ENCODE results near the gene CRB1. TPM values are rescaled to one million over a fixed set of nuclear protein-coding genes. Genes with fewer than 3 reads are reported as not detected.

The CRB1 gene
- total RNA-seq, 1 experiment from 2014 or later: 0.08 TPM

DNA sequence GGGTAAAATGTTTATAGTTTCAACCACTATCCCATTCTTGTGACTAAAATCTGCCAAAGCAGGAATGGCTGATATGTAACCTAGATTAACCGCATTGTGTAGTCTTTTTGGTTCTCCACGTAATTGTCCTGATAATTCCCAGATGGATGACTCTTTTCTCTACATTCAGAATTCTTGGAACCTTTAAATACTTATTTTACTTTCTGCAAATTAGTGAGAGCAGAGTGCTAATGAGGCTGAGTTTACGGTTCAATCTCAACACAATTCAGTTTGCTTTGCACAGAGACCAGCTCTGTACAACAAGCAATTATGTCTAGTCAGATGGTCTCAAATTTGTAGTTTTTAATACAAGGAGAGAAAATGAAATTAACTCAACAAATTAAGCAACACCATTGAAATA, 9.1 kb downstream of the CRB1 start:
- Histone ChIP-seq H3K27me3 (no peaks in the 10 kb centered on the region), H3K4me3 (no peak overlapping the region), H3K4me1 (no peaks in the 10 kb centered on the region), H3K27ac (no peak overlapping the region), H3K36me3 (no peaks in the 10 kb centered on the region), H3K9me3 (replicated peaks) (no peaks in the 10 kb centered on the region)
- no peak for DNase-seq

DNA sequence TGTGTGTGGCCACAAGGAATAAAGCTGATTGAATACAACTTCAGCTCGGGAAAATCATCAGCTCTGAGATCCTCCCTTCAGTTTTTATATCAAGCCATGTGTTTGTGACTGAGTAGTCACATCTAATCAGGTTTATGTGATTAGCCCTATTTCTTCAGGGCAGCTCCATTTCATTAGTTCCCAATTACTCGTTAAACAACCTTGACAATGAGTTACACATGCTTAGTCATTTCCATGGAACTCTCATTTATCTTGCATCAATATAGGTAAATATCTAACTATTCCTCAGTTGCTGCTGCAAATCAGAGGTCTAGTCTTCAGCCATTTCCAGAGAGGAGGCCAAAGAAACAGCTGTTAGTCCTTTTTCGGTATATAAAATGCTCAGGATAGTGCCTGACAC, 16.3 kb downstream of the CRB1 start:
- Histone ChIP-seq H3K4me1 (no peaks in the 10 kb centered on the region), H3K4me3 (no peak overlapping the region), H3K36me3 (no peaks in the 10 kb centered on the region), H3K9me3 (replicated peaks) (no peaks in the 10 kb centered on the region), H3K27ac (no peak overlapping the region), H3K27me3 (no peaks in the 10 kb centered on the region)
- no peak for DNase-seq

- no peak for DNase-seq
- H3K9me3 ChIP-seq (replicated peaks): no peaks in the 10 kb centered on the region
- no peaks in the 10 kb centered on the region for H3K36me3 ChIP-seq
- no peak overlapping the region for H3K4me3 ChIP-seq
- no peak overlapping the region for H3K27ac ChIP-seq
- H3K27me3 ChIP-seq: no peaks in the 10 kb centered on the region
- H3K4me1 ChIP-seq: no peaks in the 10 kb centered on the region
These were observed 16.9 kb downstream of the CRB1 start for GRCh38 chr1:197284966-197285365.

GRCh38 chr1:197285526-197286205, 17.6 kb downstream of the CRB1 start:
- H3K4me3 ChIP-seq: no peak overlapping the region
- no peaks in the 10 kb centered on the region for H3K27me3 ChIP-seq
- no peaks in the 10 kb centered on the region for H3K4me1 ChIP-seq
- DNase-seq: no peak
- no peaks in the 10 kb centered on the region for H3K9me3 ChIP-seq (replicated peaks)
- no peak overlapping the region for H3K27ac ChIP-seq
- H3K36me3 ChIP-seq: no peaks in the 10 kb centered on the region

GRCh38 chr1:197286634-197287033, 18.6 kb downstream of the CRB1 start:
- H3K27me3 ChIP-seq: no peaks in the 10 kb centered on the region
- no peaks in the 10 kb centered on the region for H3K36me3 ChIP-seq
- DNase-seq: no peak
- no peak overlapping the region for H3K4me3 ChIP-seq
- no peaks in the 10 kb centered on the region for H3K9me3 ChIP-seq (replicated peaks)
- H3K4me1 ChIP-seq: no peaks in the 10 kb centered on the region
- no peak overlapping the region for H3K27ac ChIP-seq

DNA sequence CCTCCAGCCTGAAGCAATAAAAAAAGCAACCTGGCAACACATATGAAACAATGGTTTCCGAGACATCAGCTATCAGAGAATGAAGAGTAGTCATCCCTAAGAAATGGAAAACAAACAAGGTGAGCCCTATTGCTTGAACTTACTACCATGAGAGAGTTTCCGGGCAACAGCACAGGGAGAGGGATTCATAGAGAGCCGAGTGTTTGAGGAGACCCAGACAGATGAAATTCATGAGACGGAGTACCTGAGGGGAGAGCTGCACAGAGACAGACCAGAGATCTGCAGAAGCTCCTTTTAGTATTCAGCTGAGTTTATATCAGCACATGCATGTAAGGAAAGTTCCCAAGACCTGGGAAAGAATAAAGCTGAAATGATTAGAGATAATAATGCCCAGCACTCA, 19.8 kb downstream of the CRB1 start:
- H3K36me3 ChIP-seq: no peaks in the 10 kb centered on the region
- H3K27me3 ChIP-seq: no peaks in the 10 kb centered on the region
- H3K27ac ChIP-seq: no peak overlapping the region
- no peak overlapping the region for H3K4me3 ChIP-seq
- H3K4me1 ChIP-seq: no peaks in the 10 kb centered on the region
- no peaks in the 10 kb centered on the region for H3K9me3 ChIP-seq (replicated peaks)
- no peak for DNase-seq

DNA sequence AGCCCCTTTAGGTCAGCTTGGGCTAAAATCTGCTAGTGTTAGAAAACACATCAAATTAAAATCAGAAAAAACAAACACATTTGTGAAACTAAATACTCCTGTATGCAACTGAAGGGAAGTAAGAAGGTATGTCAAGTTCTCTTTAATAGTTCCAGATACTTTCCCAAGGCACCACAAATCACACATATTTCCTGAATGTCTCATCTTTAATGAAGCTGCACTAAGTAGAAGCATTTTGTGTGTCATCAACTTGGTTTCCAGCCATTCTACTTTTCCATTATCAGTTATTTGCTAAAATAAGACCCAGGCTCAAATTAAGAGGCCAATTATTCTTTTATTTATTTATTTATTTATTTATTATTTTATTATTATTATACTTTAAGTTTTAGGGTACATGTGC, 34.7 kb downstream of the CRB1 start:
- H3K9me3 ChIP-seq (replicated peaks): no peaks in the 10 kb centered on the region
- H3K4me3 ChIP-seq: no peak overlapping the region
- no peak for DNase-seq
- H3K27ac ChIP-seq: no peak overlapping the region
- H3K27me3 ChIP-seq: no peaks in the 10 kb centered on the region
- no peaks in the 10 kb centered on the region for H3K36me3 ChIP-seq
- H3K4me1 ChIP-seq: no peaks in the 10 kb centered on the region

GRCh38 chr1:197303463-197303862, 35.4 kb downstream of the CRB1 start:
- Histone ChIP-seq H3K9me3 (replicated peaks) (no peaks in the 10 kb centered on the region), H3K36me3 (no peaks in the 10 kb centered on the region), H3K27ac (no peak overlapping the region), H3K4me1 (no peaks in the 10 kb centered on the region), H3K27me3 (no peaks in the 10 kb centered on the region), H3K4me3 (no peak overlapping the region)
- no peak for DNase-seq

DNA sequence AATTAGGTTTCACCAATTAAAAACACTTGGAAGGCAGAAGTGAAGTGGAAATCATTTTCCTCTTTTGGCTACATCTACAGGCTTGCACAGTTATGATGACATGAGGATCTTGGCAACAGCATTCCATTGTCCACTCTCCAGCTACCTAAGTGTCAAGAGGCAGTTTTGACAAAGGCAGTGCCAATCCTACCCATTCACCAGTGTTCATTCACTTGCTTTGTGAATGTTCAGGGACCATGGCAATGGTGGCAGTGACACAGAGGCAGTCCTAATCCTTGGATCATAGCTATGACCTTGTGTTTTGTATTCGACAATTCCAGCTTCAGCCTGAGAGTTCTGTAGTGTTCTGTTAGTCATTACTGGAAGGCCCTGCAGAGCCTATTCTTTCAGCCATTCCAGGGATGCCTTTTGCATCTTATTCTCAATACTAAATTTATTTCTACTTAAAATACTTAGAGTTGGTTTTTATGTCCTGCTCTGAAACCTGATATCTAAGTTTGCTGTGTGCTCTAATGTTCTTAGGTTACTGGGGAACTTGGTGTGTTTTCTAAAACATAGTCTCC, 36.7 kb downstream of the CRB1 start:
- Histone ChIP-seq H3K27ac (no peak overlapping the region), H3K9me3 (replicated peaks) (no peaks in the 10 kb centered on the region), H3K4me3 (no peak overlapping the region), H3K36me3 (no peaks in the 10 kb centered on the region), H3K27me3 (no peaks in the 10 kb centered on the region), H3K4me1 (no peaks in the 10 kb centered on the region)
- no peak for DNase-seq

DNA sequence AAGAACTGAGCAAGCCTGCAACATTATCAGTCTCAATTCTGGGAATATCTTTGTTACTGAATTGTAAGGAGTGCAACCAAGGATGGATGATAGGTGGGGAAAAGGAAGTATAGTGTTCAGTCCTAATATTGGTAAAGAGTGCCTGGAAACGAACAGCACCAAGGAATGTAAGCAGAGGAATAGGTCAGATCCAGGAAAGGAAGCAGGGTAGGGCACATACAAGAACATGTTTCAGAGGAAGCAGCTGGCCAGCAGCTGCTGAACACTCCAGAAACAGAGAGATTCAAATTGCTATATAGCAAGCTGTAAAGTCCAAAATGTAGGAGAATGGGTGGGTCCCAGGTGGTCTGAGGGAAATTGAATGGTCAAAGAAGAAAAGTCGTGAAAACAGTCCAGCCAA, 37.9 kb downstream of the CRB1 start:
- H3K4me3 ChIP-seq: no peak overlapping the region
- H3K27me3 ChIP-seq: no peaks in the 10 kb centered on the region
- no peaks in the 10 kb centered on the region for H3K4me1 ChIP-seq
- no peaks in the 10 kb centered on the region for H3K9me3 ChIP-seq (replicated peaks)
- no peaks in the 10 kb centered on the region for H3K36me3 ChIP-seq
- DNase-seq: no peak
- H3K27ac ChIP-seq: no peak overlapping the region

- Histone ChIP-seq H3K9me3 (replicated peaks) (no peaks in the 10 kb centered on the region), H3K27ac (no peak overlapping the region), H3K36me3 (no peaks in the 10 kb centered on the region), H3K27me3 (no peaks in the 10 kb centered on the region), H3K4me1 (no peaks in the 10 kb centered on the region), H3K4me3 (no peak overlapping the region)
- no peak for DNase-seq
These were observed 38.5 kb downstream of the CRB1 start for GRCh38 chr1:197306381-197307062.

GRCh38 chr1:197307136-197307535, 39.1 kb downstream of the CRB1 start:
- Histone ChIP-seq H3K27me3 (no peaks in the 10 kb centered on the region), H3K27ac (no peak overlapping the region), H3K36me3 (no peaks in the 10 kb centered on the region), H3K4me3 (no peak overlapping the region), H3K9me3 (replicated peaks) (no peaks in the 10 kb centered on the region), H3K4me1 (no peaks in the 10 kb centered on the region)
- DNase-seq: no peak

- Histone ChIP-seq H3K4me3 (no peak overlapping the region), H3K27me3 (no peaks in the 10 kb centered on the region), H3K9me3 (replicated peaks) (no peaks in the 10 kb centered on the region), H3K36me3 (no peaks in the 10 kb centered on the region), H3K27ac (no peak overlapping the region), H3K4me1 (no peaks in the 10 kb centered on the region)
- no peak for DNase-seq
These were observed 39.5 kb downstream of the CRB1 start for GRCh38 chr1:197307551-197307950.

DNA sequence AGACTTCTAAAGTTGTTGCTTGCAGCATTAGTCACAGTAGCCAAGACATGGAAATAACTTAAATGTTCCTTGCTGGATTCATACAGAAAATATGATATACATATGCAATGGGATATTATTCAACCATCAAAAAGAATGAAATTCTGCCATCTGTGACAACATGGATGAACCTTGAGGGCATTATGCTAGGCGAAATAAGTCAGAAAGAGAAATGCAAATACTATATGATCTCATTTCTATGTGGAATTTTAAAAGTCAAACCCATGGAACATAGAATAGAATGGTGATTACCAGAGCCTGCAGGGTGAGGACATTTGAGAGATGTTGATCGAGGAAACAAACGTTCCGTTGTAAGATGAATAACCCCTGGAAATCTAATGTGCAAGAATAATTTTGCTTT, 43.0 kb downstream of the CRB1 start:
- Histone ChIP-seq H3K4me1 (no peaks in the 10 kb centered on the region), H3K4me3 (no peak overlapping the region)

GRCh38 chr1:197312163-197312562, 44.1 kb downstream of the CRB1 start:
- Histone ChIP-seq H3K4me1 (no peaks in the 10 kb centered on the region), H3K9me3 (replicated peaks) (no peaks in the 10 kb centered on the region), H3K4me3 (no peak overlapping the region), H3K27me3 (no peaks in the 10 kb centered on the region), H3K36me3 (no peaks in the 10 kb centered on the region), H3K27ac (no peak overlapping the region)
- DNase-seq: no peak

More for the DNA sequence above, 43.0 kb downstream of the CRB1 start:
- Histone ChIP-seq H3K27ac (no peak overlapping the region), H3K27me3 (no peaks in the 10 kb centered on the region), H3K9me3 (replicated peaks) (no peaks in the 10 kb centered on the region), H3K36me3 (no peaks in the 10 kb centered on the region)
- DNase-seq: no peak

GRCh38 chr1:197313713-197314112, 45.7 kb downstream of the CRB1 start:
- no peak overlapping the region for H3K27ac ChIP-seq
- H3K4me3 ChIP-seq: no peak overlapping the region
- no peaks in the 10 kb centered on the region for H3K4me1 ChIP-seq
- H3K36me3 ChIP-seq: no peaks in the 10 kb centered on the region
- DNase-seq: no peak
- no peaks in the 10 kb centered on the region for H3K9me3 ChIP-seq (replicated peaks)
- H3K27me3 ChIP-seq: no peaks in the 10 kb centered on the region

Data from SJCRH30 (cell line).